Loucy (cell line): ENCODE data around the gene ATXN7L1.

Source experiments
- CTCF ChIP-seq: fragments of 200-600 bp; sonication (generic); conservative IDR thresholded peaks from 2 replicates; pipeline ENCODE4 v1.5.1; 2014; ENCODE audit warnings: mild to moderate bottlenecking, antibody characterized with exemption, low read length
- EZH2phosphoT487 ChIP-seq: fragments of 200-600 bp; IDR thresholded peaks from 2 replicates; pipeline ENCODE4 v1.6.1; 2018; ENCODE audit warnings: antibody characterized with exemption, mild to moderate bottlenecking, moderate library complexity, borderline replicate concordance

GRCh38 chr7:105792488-105793370 lies 83.7 kb downstream of the ATXN7L1 start:
- TF ChIP-seq CTCF (no peak), EZH2phosphoT487 (no peak)
